HG02884 (cell line): ENCODE data around the gene DLG5.
"Not testable (repeated sequence)": the region's sequence is repeated elsewhere in the genome, so short reads cannot be mapped to it uniquely, and the experiment has no call there.

ENCODE experiments used
- ATAC-seq: cut with Tn5 transposase; IDR thresholded peaks from one replicate; pipeline ENCODE4 v1.9.1; 2021; ENCODE audit warnings: mild to moderate bottlenecking, moderate library complexity; ENCODE audit not compliant: unreplicated experiment

The DLG5 gene

DNA sequence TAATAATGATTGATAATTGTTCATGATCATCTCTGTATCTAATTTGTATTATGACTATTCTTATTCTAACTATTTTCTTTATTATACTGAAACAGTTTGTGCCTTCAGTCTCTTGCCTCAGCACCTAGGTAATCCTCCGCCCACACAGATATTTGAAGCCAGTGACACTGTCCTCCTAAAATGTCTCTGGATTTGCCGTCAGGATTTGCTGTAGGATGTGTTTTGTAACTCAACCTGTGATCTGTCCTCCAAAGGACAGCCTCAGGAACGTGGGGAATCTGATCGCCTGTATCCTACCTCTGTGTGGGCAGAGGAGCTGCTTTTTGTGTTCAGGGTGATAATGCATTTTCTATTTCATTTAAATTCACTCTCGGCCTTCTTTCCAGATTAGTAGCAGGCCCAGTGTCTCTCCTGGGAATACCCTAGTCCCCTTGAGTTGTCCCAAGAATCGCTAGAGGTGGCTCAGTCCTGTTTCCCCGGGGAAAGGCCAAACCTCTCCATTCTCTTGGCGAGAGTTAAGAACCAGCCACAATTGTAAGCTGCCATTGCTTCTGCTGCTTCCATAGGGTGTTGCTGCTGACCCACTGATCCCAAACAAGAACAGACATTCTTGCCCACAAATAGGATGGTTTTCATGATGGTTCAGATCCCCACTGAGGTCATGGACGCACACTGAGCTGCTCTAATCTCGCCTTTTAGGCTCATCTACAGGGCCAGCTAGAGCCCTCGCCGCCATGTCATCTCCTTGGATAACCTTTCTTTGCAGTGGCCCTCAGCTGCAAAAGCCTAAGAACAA, 152.7 kb downstream of the DLG5 start:
- ATAC-seq = no peak

GRCh38 chr10:77772852-77773600, 153.5 kb downstream of the DLG5 start:
- ATAC-seq = not testable (repeated sequence)

- no peak for ATAC-seq
These were observed 154.7 kb downstream of the DLG5 start for GRCh38 chr10:77771851-77772250.

- ATAC-seq = no peak
These were observed 155.1 kb downstream of the DLG5 start for GRCh38 chr10:77771450-77771849.

- no peak for ATAC-seq
These were observed 155.7 kb downstream of the DLG5 start for GRCh38 chr10:77770868-77771175.

GRCh38 chr10:77770081-77770867, 156.3 kb downstream of the DLG5 start:
- ATAC-seq = no peak

- no peak for ATAC-seq
These were observed 158.5 kb downstream of the DLG5 start for GRCh38 chr10:77768039-77768438.

DNA sequence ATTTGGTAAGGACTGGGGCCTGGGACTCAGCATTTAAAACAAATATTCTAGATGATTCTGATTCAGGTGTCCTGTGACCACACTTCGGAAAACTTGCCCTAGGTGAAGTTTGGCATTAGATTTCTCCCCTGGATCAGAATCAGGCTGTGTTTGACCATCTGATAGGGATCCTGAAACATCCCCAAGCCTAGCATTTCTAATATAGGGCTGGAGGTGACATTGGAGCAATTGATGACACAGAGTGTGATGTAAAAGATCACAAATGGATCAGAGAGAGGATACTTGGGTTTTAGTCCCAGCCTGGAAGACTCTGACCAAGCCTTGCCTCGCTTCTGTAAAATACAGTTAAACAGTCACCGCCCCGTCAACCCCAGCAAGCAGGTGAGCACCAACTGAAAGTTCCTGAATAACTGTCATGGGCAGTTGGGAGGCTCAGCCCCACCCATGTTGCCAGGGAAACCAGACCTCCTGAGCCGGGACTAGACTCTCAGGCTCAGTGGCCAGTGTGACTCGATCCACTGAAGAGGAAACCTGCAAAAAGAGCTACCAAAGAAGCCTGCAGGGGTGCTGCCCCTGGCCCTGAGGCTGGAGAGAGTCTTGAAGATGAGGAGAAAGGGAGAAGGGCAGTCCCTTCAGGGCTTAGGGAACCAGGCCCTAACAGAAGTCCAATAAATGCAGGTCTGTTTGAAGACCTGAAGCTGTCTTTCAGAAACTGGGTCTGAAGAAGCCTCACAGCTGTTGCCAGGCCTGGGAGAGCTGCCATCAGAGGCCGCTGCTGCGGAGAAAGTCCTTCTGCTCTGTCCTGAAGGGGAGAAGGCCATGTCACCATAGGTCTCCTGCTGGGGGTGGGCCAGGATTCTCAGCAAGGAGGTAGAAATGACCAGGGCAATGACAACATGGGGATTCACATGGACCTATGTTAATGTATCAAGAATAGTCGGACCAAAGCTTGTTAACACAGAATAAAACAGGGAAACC, 162.8 kb downstream of the DLG5 start:
- no peak for ATAC-seq

- not testable (repeated sequence) for ATAC-seq
These were observed 168.1 kb downstream of the DLG5 start for GRCh38 chr10:77758406-77758805.

DNA sequence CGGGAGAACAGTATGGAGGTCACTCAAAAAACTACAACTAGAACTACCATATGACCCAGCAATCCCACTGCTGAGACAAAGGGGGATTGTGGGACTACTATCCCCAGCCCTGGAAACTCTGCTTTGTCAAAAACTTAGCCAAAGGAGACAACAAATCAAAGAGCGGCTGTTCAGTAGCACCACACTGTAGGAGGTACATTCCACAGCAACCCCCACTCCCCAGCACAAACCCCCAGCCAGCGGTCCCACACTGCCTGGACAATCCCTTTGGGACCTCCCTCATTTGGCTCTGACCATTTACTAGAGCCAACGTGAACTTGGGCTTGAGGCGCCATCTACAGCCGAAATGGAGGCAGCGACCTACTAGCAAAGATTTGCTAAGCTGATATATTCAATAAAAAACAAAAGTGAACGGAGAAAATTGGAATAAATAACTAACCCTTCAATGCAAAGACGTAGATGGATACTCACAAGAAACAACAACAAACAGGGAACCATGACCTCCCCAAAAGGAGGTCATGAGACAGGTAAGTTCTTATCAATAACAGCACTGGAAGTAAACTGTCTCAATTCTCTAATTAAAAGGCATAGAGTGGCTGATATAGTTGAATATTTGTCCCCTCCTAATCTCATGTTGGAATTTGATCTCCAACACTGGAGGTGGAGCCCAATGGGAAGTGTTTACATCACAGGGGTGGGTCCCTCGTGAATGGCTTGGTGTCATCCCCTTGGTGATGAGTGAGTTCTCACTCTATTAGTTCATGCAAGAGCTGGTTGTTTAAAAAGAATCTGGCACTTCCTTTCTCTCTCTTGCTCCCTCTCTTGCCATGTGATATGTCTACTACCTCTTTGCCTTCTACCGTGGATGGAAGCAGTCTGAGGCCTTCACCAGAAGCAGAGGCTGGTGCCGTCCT, 170.0 kb downstream of the DLG5 start:
- no peak for ATAC-seq

GRCh38 chr10:77746047-77746707, 180.4 kb downstream of the DLG5 start:
- ATAC-seq = no peak

DNA sequence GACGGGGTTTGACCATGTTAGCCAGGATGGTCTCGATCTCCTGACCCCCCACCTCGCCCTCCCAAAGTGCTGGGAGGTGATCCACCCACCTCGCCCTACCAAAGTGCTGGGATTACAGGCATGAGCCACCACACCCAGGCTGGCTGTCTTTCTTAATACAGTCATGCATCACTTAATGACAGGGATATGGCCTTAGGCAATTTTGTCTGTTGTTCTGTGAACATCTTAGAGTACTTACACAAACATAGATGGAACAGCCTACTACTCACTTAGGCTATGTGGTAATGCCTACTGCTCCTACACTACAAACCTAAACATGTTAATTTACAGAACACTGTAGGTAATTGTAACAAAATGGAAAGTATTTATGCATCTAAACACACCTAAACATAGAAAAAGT, 182.3 kb downstream of the DLG5 start:
- no peak for ATAC-seq

DNA sequence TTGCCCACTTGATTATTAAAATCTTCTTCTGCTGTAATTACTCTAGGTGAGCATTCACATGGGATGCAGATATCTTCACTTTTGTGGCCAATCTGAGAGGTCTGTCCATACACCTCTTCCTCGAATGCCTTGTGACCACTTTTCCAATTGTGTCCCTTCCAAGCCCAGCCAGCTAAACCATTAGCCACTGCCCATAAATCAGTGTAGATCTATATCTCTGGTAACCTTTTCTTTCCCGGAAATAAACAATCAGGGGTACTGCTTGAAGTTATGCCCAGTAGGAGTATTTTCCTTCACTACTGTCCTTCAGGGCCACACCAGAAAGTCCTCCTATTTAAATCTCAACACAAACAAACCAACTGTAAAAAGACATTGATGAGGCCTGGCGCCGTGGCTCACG, 184.4 kb downstream of the DLG5 start:
- no peak for ATAC-seq

DNA sequence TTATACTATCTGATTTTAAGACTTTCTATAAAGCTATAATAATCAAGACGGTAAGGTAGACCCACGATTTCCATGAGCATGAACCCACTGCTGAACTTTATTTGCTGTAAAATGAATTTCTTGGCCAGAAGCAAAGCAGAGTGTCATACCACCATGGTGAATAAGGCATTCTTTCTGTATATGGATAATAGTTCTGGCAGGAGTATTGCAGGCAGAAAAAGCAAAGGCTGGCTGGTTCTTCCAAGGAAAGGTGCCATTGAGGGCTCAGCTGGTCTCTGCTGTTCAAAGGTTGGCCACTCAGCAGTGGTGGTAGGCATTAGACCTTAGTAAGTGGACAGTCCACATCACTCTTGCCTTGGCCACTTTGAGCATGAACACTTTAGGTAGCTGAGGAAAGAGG, 184.8 kb downstream of the DLG5 start:
- ATAC-seq = no peak
